H1 (cell line): ENCODE results near the gene FMC1. TPM values are rescaled to one million over a fixed set of nuclear protein-coding genes. Genes with fewer than 3 reads are reported as not detected.

ENCODE experiments used
- ASH2L ChIP-seq: fragments of 200-600, 300-600 bp; sonication (generic); IDR thresholded peaks from one replicate; pipeline ENCODE4 v1.7.1; 2017; ENCODE audit warnings: low read length
- CHD1 ChIP-seq: IDR thresholded peaks from 2 replicates; pipeline ENCODE4 v1.6.1; 2012; ENCODE audit warnings: low read depth, low read length, improper control_type of control experiment
- CHD2 ChIP-seq: IDR thresholded peaks from 2 replicates; pipeline ENCODE4 v1.6.1; 2012; ENCODE audit warnings: low read length, improper control_type of control experiment
- CTBP2 ChIP-seq: IDR thresholded peaks from 2 replicates; pipeline ENCODE4 v1.7.0; 2011; ENCODE audit warnings: borderline replicate concordance, mild to moderate bottlenecking, moderate library complexity, mixed read lengths, low read length; ENCODE audit not compliant: insufficient read depth, insufficient read length
- E2F6 ChIP-seq: IDR thresholded peaks from 2 replicates; pipeline ENCODE4 v1.6.1; 2012; ENCODE audit warnings: inconsistent platforms
- EP300 ChIP-seq, 2 experiments: IDR thresholded peaks; 1 replicate in 1 of 2; 2 replicates in 1 of 2; pipeline ENCODE4 v1.6.1; 2011 to 2012; ENCODE audit warnings: low read depth in 2 of 2, low read length in 2 of 2, mild to moderate bottlenecking in 2 of 2, borderline replicate concordance in 1 of 2, inconsistent platforms in 1 of 2, moderate library complexity in 1 of 2
- FOSL1 ChIP-seq: IDR thresholded peaks from 2 replicates; pipeline ENCODE4 v1.6.1; 2011; ENCODE audit warnings: mild to moderate bottlenecking, low read depth, low read length, moderate library complexity; ENCODE audit not compliant: insufficient read depth
- HDAC6 ChIP-seq: IDR thresholded peaks from one replicate; pipeline ENCODE4 v1.7.1; 2012; ENCODE audit warnings: low read depth, mild to moderate bottlenecking, inconsistent platforms, low read length, moderate library complexity
- KDM1A ChIP-seq: fragments of 200-600, 300-600 bp; sonication (generic); IDR thresholded peaks from 2 replicates; pipeline ENCODE4 v1.7.1; 2016; ENCODE audit warnings: mild to moderate bottlenecking, low read length, borderline replicate concordance
- NANOG ChIP-seq: IDR thresholded peaks from 2 replicates; pipeline ENCODE4 v1.6.1; 2011; ENCODE audit warnings: low read length, low read depth, mild to moderate bottlenecking, inconsistent platforms; ENCODE audit not compliant: insufficient read depth, poor library complexity, severe bottlenecking
- PHF8 ChIP-seq: fragments of 200-600 bp; sonication (generic); conservative IDR thresholded peaks from 2 replicates; pipeline ENCODE4 v1.7.1; 2012; ENCODE audit warnings: low read depth, mild to moderate bottlenecking, inconsistent platforms, low read length, moderate library complexity
- POLR2A ChIP-seq, 2 experiments: IDR thresholded peaks; 1 replicate in 1 of 2; 2 replicates in 1 of 2; pipeline ENCODE4 v1.6.1; 2011; ENCODE audit warnings: low read depth in 2 of 2, low read length in 2 of 2, mild to moderate bottlenecking in 2 of 2; ENCODE audit errors: control extremely low read depth in 1 of 2
- POU5F1 ChIP-seq: IDR thresholded peaks from 2 replicates; pipeline ENCODE4 v1.6.1; 2011; ENCODE audit warnings: low read depth, mild to moderate bottlenecking, low read length, moderate library complexity
- RAD21 ChIP-seq, 2 experiments: IDR thresholded peaks in 1 of 2; conservative IDR thresholded peaks in 1 of 2; 2 replicates each; pipeline ENCODE4 v1.6.1; 2011; ENCODE audit warnings: low read depth in 2 of 2, low read length in 2 of 2, improper control_type of control experiment in 1 of 2, inconsistent platforms in 1 of 2, mild to moderate bottlenecking in 1 of 2, moderate library complexity in 1 of 2
- SAP30 ChIP-seq: fragments of 300-600 bp; sonication (generic); IDR thresholded peaks from 2 replicates; pipeline ENCODE4 v1.7.1; 2012; ENCODE audit warnings: low read length, moderate library complexity, mild to moderate bottlenecking, inconsistent platforms; ENCODE audit not compliant: insufficient read depth, insufficient replicate concordance
- SIX5 ChIP-seq: IDR thresholded peaks from 2 replicates; pipeline ENCODE4 v1.6.1; 2011; ENCODE audit warnings: mild to moderate bottlenecking, low read depth, low read length
- SRF ChIP-seq: IDR thresholded peaks from 2 replicates; pipeline ENCODE4 v1.6.1; 2011; ENCODE audit warnings: mild to moderate bottlenecking, low read depth, low read length, moderate library complexity
- TAF1 ChIP-seq: IDR thresholded peaks from 2 replicates; pipeline ENCODE4 v1.6.1; 2011; ENCODE audit warnings: mild to moderate bottlenecking, low read depth, low read length
- TAF7 ChIP-seq: optimal IDR thresholded peaks from 2 replicates; pipeline ENCODE3; 2011; ENCODE audit warnings: low read depth, mild to moderate bottlenecking, inconsistent platforms, low read length, moderate library complexity, borderline replicate concordance
- ZNF274 ChIP-seq: IDR thresholded peaks from 2 replicates; pipeline ENCODE4 v1.7.0; 2012; ENCODE audit warnings: low read length, borderline replicate concordance; ENCODE audit errors: extremely low read depth
- polyA plus RNA-seq, 7 experiments: library from polyadenylated mRNA; depleted of rRNA in 3 of 7; stranded (reverse) in 5 of 7; unstranded in 2 of 7; fragments of >200 nt in 5 of 7; fragments of 200-250 nt in 2 of 7; gene quantifications; 1 replicate in 5 of 7; 2 replicates in 1 of 7; 4 replicates in 1 of 7; pipeline versions ENCODE4 v1.2.1 to v1.2.3, GENCODE V29; 2011 to 2013; ENCODE audit warnings: missing spikeins in 2 of 7, mixed read lengths in 2 of 7
- total RNA-seq: library from RNA; stranded (reverse); fragmentation: NEBNext Ultra II Directional; extraction: Animal tissue kit (Norgen Biotek cat#: 25700); gene quantifications from 2 replicates; pipeline ENCODE4 v1.2.1, GENCODE V29; 2021

Gene FMC1
- total and polyA plus RNA-seq, 2 of the 8 experiments (the other 6 are each of a cell fraction or from before 2014, with no cell fraction given): 15.8 to 28.4 TPM

GRCh38 chr7:139340037-139340807 lies 915 bp upstream of the FMC1 start (continued):
- TF ChIP-seq KDM1A: peak; percentile 89
- no peak for TF ChIP-seq POU5F1
- peak; percentile 67 for TF ChIP-seq TAF1
- no peak; the same call in 1 of the 2 replicates for TF ChIP-seq PHF8
- TF ChIP-seq ZNF274: no peak
- no peak for TF ChIP-seq SAP30
- peak; percentile 63 for TF ChIP-seq SRF
- TF ChIP-seq EP300 (IDR thresholded peaks at IDR 0.05; ENCODE audit: borderline replicate concordance in 1 of 2, low read depth in 2 of 2, low read length in 2 of 2): peak in 1 of 2 experiments; percentile 75; a peak in 2 of 3 replicates
- peak; percentile 23 to 43; a peak in 3 of 4 replicates for TF ChIP-seq RAD21 (IDR thresholded peaks at IDR 0.05 in 1 of 2, conservative IDR thresholded peaks at IDR 0.05 in 1 of 2; ENCODE audit: low read depth in 2 of 2, low read length in 2 of 2)
- no peak for TF ChIP-seq FOSL1
- peak in 1 of 2 experiments; percentile 65; a peak in 1 of 3 replicates for TF ChIP-seq POLR2A (IDR thresholded peaks at IDR 0.05; ENCODE audit: control extremely low read depth in 1 of 2, low read depth in 2 of 2, low read length in 2 of 2)
- peak; percentile 40 for TF ChIP-seq NANOG
- peak; percentile 34 for TF ChIP-seq TAF7
- TF ChIP-seq CHD1: no peak
- 0 out of 2 replicates have a peak, but pooled peaks have one; percentile 55 for TF ChIP-seq E2F6
- TF ChIP-seq SIX5: peak; percentile 42
- no peak for TF ChIP-seq HDAC6
- TF ChIP-seq ASH2L: peak; percentile 100
- no peak for TF ChIP-seq CHD2
- TF ChIP-seq CTBP2: no peak
